ENCODE results near the gene PDCD10.

The PDCD10 gene

GRCh38 chr3:167671878-167672427 is 62.7 kb downstream of the PDCD10 start:
- FAIRE-seq: no peak

- FAIRE-seq: no peak
These were observed 65.0 kb downstream of the PDCD10 start for GRCh38 chr3:167669699-167670098.

GRCh38 chr3:167668651-167669050 is 66.0 kb downstream of the PDCD10 start:
- FAIRE-seq: no peak

GRCh38 chr3:167666563-167666962 is 68.1 kb downstream of the PDCD10 start:
- no peak for FAIRE-seq

DNA sequence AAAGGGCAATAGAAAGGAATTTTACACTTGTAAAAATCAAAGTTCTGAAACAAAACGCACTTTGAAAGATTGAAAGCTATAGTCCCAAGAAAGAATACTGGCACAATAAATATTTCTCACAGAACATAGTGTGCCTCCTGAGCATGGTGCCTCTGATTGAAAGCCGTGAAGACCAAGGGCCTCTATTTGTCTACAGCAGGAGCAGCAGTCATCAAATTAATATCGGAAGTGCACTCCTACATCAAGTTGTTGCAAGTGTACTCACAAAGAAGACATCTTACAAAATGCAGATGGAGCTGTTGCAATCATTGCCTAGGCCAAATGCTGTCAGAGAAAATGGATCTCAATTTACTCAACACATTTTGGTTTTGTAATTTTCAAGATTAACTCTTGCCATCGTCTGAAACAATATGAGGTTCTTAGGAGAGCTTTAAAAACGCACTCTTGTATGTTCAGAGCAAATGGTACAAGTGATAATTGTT is 71.7 kb downstream of the PDCD10 start:
- FAIRE-seq: no peak

DNA sequence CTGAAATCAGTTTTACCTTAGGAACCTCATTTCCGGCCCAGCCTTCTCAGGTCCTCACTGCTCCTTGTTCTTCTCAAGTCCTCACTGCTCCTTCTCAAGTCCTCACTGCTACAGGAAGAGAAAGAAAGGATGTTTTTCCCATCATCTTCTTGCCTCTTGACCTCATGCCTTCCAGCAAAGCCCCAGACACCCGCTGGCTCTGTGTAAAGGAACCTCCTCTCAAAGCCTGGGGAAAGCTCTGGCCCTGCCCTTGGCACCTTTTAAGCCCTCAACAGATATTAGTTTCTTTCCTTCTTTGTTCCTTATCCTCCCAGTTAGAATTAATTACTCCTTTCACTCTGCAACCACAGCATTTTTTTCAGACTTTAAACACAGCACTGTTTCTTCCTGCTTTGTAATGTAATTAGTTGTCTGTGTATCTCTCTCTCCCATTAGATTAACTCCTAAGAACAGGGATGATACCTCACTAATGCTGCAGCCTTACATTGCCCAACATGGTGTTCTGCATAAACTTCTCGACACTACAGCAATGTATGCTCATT is 76.9 kb downstream of the PDCD10 start:
- no peak for FAIRE-seq

GRCh38 chr3:167656821-167657220 is 77.9 kb downstream of the PDCD10 start:
- FAIRE-seq: no peak

DNA sequence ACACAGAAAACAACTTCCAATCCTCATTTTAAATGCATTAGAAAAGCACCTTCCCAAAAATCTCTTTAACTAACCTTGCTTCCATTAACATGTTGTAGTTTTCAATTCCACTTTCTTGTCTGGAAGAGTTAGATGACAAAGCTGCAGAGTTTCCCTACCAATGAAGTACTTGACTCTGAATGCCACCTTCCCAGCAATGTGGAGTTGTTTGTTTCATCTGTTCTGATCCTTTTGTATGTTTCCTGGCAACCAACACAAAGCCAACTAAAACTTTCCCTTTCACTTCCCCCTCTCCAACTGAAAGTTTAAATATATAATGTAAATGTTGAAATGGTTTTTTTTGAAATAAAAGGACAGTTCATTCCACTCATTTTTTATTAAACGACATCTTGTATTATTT is 80.9 kb downstream of the PDCD10 start, which contains the start of gene WDR49:
WDR49 (minus strand) TSS at position 183 of the 400 bp plus-strand sequence. CDS start 517 bp downstream, outside the sequence.
- FAIRE-seq: no peak

DNA sequence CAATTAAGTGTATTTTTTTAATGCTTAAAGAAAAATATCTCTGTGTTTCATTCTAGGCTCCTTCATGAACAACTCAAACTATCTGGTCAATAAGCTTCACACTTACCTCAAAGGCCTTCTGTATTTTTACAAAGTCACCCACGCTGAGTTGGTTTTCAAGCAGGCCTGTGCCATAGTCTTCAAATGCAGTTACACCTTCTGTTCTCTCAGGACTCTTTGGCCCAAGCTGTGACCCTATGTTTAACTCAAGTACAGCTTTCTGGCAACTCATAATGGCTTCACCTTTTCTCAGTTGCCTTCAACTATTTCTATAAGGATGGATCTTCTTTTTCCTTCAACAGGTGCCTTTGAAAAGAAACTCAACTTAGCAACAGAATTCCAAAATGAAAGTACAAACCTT is 81.5 kb downstream of the PDCD10 start:
- FAIRE-seq: no peak

- FAIRE-seq: no peak
These were observed 82.9 kb downstream of the PDCD10 start for GRCh38 chr3:167651826-167652225.

DNA sequence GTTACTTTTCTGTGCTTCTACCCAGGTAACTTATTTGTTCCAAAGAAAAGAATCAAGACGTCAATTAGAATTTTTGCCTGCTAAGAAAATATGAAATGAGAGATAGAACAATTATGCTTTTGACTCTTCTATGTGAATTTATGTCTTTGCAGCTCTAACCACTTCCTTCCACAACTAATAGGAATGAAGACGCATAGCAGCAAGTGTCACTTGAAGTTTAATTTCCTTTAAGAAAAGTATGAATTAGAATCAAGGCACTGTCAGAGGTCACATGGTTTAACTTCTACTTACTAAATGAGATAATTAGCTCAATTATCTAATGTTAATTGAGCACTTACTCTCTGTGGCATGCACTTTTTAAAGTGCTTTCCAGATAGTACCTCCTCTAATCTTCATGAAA is 84.2 kb downstream of the PDCD10 start:
- no peak for FAIRE-seq

DNA sequence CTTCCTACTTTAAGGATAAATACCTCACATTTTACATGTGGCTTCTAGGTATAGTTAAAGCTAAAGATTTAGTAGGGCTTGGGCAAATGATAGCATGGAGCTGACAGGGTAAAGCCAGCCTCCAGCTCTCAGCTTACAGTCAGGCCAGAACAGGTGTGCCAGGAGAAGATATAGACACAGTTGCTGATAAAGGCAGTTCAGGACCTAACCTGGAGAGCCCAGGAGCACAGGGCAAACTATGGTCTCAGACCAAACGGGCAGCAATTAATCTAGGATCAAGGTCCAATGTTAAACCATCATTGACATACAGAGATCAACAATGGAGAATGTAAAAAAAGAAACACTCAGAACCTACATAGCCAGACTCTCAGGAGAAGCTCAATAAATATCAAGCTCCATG is 84.9 kb downstream of the PDCD10 start:
- FAIRE-seq: no peak

GRCh38 chr3:167644611-167645010 is 90.1 kb downstream of the PDCD10 start:
- no peak for FAIRE-seq

All from endometrium (tissue), 2 donors.